ENCODE measurements around the gene FAM171A1.
"Not testable (repeated sequence)": the region's sequence is repeated elsewhere in the genome, so short reads cannot be mapped to it uniquely, and the experiment has no call there.

FAM171A1 gene

GRCh38 chr10:15344256-15344875, 26.7 kb downstream of the FAM171A1 start:
- DNase-seq: no peak

- no peak for DNase-seq
Measured at GRCh38 chr10:15342970-15343369, 28.1 kb downstream of the FAM171A1 start.

GRCh38 chr10:15341502-15342128, 29.5 kb downstream of the FAM171A1 start:
- DNase-seq: no peak

GRCh38 chr10:15339892-15340291, 31.2 kb downstream of the FAM171A1 start:
- peak; percentile 17 for DNase-seq

- DNase-seq: not testable (repeated sequence)
Measured at GRCh38 chr10:15337441-15337923, 33.6 kb downstream of the FAM171A1 start.

GRCh38 chr10:15336211-15336610, 34.9 kb downstream of the FAM171A1 start:
- no peak for DNase-seq

GRCh38 chr10:15335508-15335907, 35.6 kb downstream of the FAM171A1 start:
- no peak for DNase-seq

GRCh38 chr10:15334650-15335323, 36.3 kb downstream of the FAM171A1 start:
- DNase-seq: no peak

- DNase-seq: peak; percentile 22
Measured at GRCh38 chr10:15333909-15334649, 37.0 kb downstream of the FAM171A1 start.

- DNase-seq: not testable (repeated sequence)
Measured at GRCh38 chr10:15333181-15333580, 37.9 kb downstream of the FAM171A1 start.

GRCh38 chr10:15331461-15331860, 39.6 kb downstream of the FAM171A1 start:
- no peak for DNase-seq

GRCh38 chr10:15329437-15329836, 41.7 kb downstream of the FAM171A1 start:
- DNase-seq: no peak

GRCh38 chr10:15325944-15326284, 45.2 kb downstream of the FAM171A1 start:
- no peak for DNase-seq

GRCh38 chr10:15325243-15325943, 45.7 kb downstream of the FAM171A1 start:
- peak; percentile 69 for DNase-seq

- DNase-seq: peak; percentile 83
Measured at GRCh38 chr10:15324611-15325010, 46.5 kb downstream of the FAM171A1 start.

- DNase-seq: no peak
Measured at GRCh38 chr10:15324113-15324512, 47.0 kb downstream of the FAM171A1 start.

GRCh38 chr10:15322356-15322755, 48.7 kb downstream of the FAM171A1 start:
- DNase-seq: no peak

GRCh38 chr10:15321431-15322341, 49.4 kb downstream of the FAM171A1 start:
- peak; percentile 56 for DNase-seq

GRCh38 chr10:15320522-15321203, 50.4 kb downstream of the FAM171A1 start:
- peak; percentile 21 for DNase-seq

GRCh38 chr10:15320118-15320517, 51.0 kb downstream of the FAM171A1 start:
- DNase-seq: no peak

All from fibroblast of skin of abdomen (primary cell).